ENCODE data around the gene CHRNG.
A peak's percentile ranks its signal among the peaks of the same experiment; 100 is the strongest.

The CHRNG gene

GRCh38 chr2:232575404-232575746 lies 35.9 kb downstream of the CHRNG start:
- no peak for DNase-seq

GRCh38 chr2:232576995-232577394 lies 37.5 kb downstream of the CHRNG start:
- no peak for DNase-seq

GRCh38 chr2:232577841-232578240 lies 38.3 kb downstream of the CHRNG start:
- no peak for DNase-seq

GRCh38 chr2:232578626-232579025 lies 39.1 kb downstream of the CHRNG start:
- DNase-seq, result no peak

- DNase-seq, result no peak
Observed at GRCh38 chr2:232580648-232580981, 41.1 kb downstream of the CHRNG start.

GRCh38 chr2:232581725-232582124 lies 42.2 kb downstream of the CHRNG start:
- no peak for DNase-seq

GRCh38 chr2:232584238-232584637 lies 44.7 kb downstream of the CHRNG start:
- peak in 1 of 56 donors; percentile 4 for DNase-seq

GRCh38 chr2:232586943-232587505 lies 47.5 kb downstream of the CHRNG start:
- no peak for DNase-seq

- DNase-seq, result no peak
Observed at GRCh38 chr2:232587512-232587911, 48.0 kb downstream of the CHRNG start.

- DNase-seq, result no peak
Observed at GRCh38 chr2:232588031-232588430, 48.5 kb downstream of the CHRNG start.

GRCh38 chr2:232588680-232589585 lies 49.4 kb downstream of the CHRNG start:
- DNase-seq, result peak in 7 of 56 donors; percentile 21 to 59 (median 24)

- peak in 4 of 56 donors; percentile 20 to 43 (median 22) for DNase-seq
Observed at GRCh38 chr2:232592772-232593395, 53.4 kb downstream of the CHRNG start.

- no peak for DNase-seq
Observed at GRCh38 chr2:232593982-232594381, 54.5 kb downstream of the CHRNG start.

Measured in nucleus accumbens (tissue), 56 donors.